ENCODE measurements around the gene NIBAN1.

DNA sequence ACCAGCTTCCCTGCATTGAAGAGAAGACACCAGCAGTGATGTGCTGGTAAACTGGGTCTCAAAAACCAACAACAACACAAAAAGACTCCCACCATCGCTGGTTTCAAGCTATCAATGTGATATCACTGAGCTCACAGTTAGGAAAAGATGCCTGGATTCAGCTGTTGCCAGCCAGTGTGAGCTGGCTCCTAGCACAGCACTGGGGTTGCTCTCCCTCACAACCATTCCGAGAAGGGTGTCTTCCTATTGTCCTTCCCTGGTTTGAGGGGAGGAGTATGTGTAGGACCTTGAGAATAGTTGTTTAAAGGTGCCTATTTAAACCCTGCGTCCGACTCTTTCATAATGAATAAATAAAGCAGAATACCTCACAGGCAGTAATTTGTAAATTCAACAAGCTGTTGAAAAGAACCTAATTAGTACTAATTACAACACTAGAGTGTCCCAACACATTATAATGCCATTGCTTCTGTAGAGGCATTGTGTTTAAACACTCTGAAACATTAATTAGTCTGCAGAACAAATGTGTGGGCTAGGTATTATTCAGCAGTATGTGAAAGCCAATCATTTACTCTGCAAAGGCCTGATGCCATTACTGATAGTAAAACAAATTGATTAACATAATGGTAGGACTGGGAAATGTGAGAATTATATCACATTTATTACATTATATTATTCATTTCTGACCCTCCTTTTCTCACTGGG, 17.2 kb downstream of the NIBAN1 start:
- TF ChIP-seq, protein P1, sequence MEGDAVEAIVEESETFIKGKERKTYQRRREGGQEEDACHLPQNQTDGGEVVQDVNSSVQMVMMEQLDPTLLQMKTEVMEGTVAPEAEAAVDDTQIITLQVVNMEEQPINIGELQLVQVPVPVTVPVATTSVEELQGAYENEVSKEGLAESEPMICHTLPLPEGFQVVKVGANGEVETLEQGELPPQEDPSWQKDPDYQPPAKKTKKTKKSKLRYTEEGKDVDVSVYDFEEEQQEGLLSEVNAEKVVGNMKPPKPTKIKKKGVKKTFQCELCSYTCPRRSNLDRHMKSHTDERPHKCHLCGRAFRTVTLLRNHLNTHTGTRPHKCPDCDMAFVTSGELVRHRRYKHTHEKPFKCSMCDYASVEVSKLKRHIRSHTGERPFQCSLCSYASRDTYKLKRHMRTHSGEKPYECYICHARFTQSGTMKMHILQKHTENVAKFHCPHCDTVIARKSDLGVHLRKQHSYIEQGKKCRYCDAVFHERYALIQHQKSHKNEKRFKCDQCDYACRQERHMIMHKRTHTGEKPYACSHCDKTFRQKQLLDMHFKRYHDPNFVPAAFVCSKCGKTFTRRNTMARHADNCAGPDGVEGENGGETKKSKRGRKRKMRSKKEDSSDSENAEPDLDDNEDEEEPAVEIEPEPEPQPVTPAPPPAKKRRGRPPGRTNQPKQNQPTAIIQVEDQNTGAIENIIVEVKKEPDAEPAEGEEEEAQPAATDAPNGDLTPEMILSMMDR (IDR thresholded peaks at IDR 0.05): no peak
- TF ChIP-seq POLR2A (IDR thresholded peaks at IDR 0.05) (no peak), EP300 (IDR thresholded peaks at IDR 0.05) (no peak)
